ENCODE measurements around the gene CST9.

CST9 gene

GRCh38 chr20:23605867-23606651 lies at the start of gene CST9:
TSS of gene CST9 (minus strand) at chr20:23605917. CDS start at chr20:23605864, 53 bp downstream.
- DNase-seq (ENCODE audit: low read depth in 2 of 3, low spot score in 2 of 3), result no peak

- DNase-seq (ENCODE audit: low read depth in 2 of 3, low spot score in 2 of 3), result no peak
These were observed 49.0 kb upstream of the CST9 start for GRCh38 chr20:23654717-23655116.

- DNase-seq (ENCODE audit: low read depth in 2 of 3, low spot score in 2 of 3), result no peak
These were observed 48.3 kb upstream of the CST9 start for GRCh38 chr20:23654000-23654399.

- DNase-seq (ENCODE audit: low read depth in 2 of 3, low spot score in 2 of 3), result no peak
These were observed 47.8 kb upstream of the CST9 start for GRCh38 chr20:23653400-23653938.

GRCh38 chr20:23652926-23653325 lies 47.2 kb upstream of the CST9 start:
- DNase-seq (ENCODE audit: low read depth in 2 of 3, low spot score in 2 of 3), result no peak

- DNase-seq (ENCODE audit: low read depth in 2 of 3, low spot score in 2 of 3), result no peak
These were observed 46.7 kb upstream of the CST9 start for GRCh38 chr20:23652371-23652770.

- DNase-seq (ENCODE audit: low read depth in 2 of 3, low spot score in 2 of 3), result no peak
These were observed 45.4 kb upstream of the CST9 start for GRCh38 chr20:23651117-23651516.

GRCh38 chr20:23649830-23650417 lies 44.2 kb upstream of the CST9 start:
- no peak for DNase-seq (ENCODE audit: low read depth in 2 of 3, low spot score in 2 of 3)

GRCh38 chr20:23649242-23649641 lies 43.5 kb upstream of the CST9 start:
- no peak for DNase-seq (ENCODE audit: low read depth in 2 of 3, low spot score in 2 of 3)

- no peak for DNase-seq (ENCODE audit: low read depth in 2 of 3, low spot score in 2 of 3)
These were observed 41.6 kb upstream of the CST9 start for GRCh38 chr20:23647346-23647745.

GRCh38 chr20:23646106-23646873 lies 40.6 kb upstream of the CST9 start:
- no peak for DNase-seq (ENCODE audit: low read depth in 2 of 3, low spot score in 2 of 3)

GRCh38 chr20:23645575-23645974 lies 39.9 kb upstream of the CST9 start:
- DNase-seq (ENCODE audit: low read depth in 2 of 3, low spot score in 2 of 3), result no peak

GRCh38 chr20:23644164-23644563 lies 38.4 kb upstream of the CST9 start:
- no peak for DNase-seq (ENCODE audit: low read depth in 2 of 3, low spot score in 2 of 3)

- DNase-seq (ENCODE audit: low read depth in 2 of 3, low spot score in 2 of 3), result no peak
These were observed 37.9 kb upstream of the CST9 start for GRCh38 chr20:23643659-23644058.

- no peak for DNase-seq (ENCODE audit: low read depth in 2 of 3, low spot score in 2 of 3)
These were observed 36.4 kb upstream of the CST9 start for GRCh38 chr20:23641936-23642751.

GRCh38 chr20:23640671-23641667 lies 35.3 kb upstream of the CST9 start:
- DNase-seq (ENCODE audit: low read depth in 2 of 3, low spot score in 2 of 3), result no peak

- DNase-seq (ENCODE audit: low read depth in 2 of 3, low spot score in 2 of 3), result no peak
These were observed 34.4 kb upstream of the CST9 start for GRCh38 chr20:23640018-23640601.

- no peak for DNase-seq (ENCODE audit: low read depth in 2 of 3, low spot score in 2 of 3)
These were observed 33.8 kb upstream of the CST9 start for GRCh38 chr20:23639490-23639958.

- DNase-seq (ENCODE audit: low read depth in 2 of 3, low spot score in 2 of 3), result no peak
These were observed 32.6 kb upstream of the CST9 start for GRCh38 chr20:23638309-23638708.
